Muscle layer of duodenum (tissue), 2 donors: ENCODE data around the gene ZFR2.

ENCODE experiments used
- H3K27ac ChIP-seq: one replicate; pipeline ENCODE4 v1.7.0; 2013; ENCODE audit warnings: mild to moderate bottlenecking, low read length
- H3K27me3 ChIP-seq: one replicate; pipeline ENCODE4 v1.7.0; 2013; ENCODE audit warnings: low read depth, mild to moderate bottlenecking, control low read depth, low read length
- H3K36me3 ChIP-seq, 2 donors: one replicate each; pipeline ENCODE4 v1.7.0; 2013; ENCODE audit warnings: low read length in 2 of 2, control low read depth in 1 of 2, mild to moderate bottlenecking in 1 of 2; ENCODE audit not compliant: insufficient read depth in 2 of 2, control insufficient read depth in 1 of 2
- H3K4me1 ChIP-seq, 2 donors: one replicate each; pipeline ENCODE4 v1.7.0; 2013; ENCODE audit warnings: low read length in 2 of 2, mild to moderate bottlenecking in 2 of 2, control low read depth in 1 of 2, moderate library complexity in 1 of 2; ENCODE audit not compliant: insufficient read depth in 2 of 2, control insufficient read depth in 1 of 2
- H3K4me3 ChIP-seq, 2 donors: one replicate each; pipeline ENCODE4 v1.7.0; 2013; ENCODE audit warnings: low read length in 2 of 2, low read depth in 1 of 2, mild to moderate bottlenecking in 1 of 2
- H3K9me3 ChIP-seq, 2 donors: one replicate each; pipeline ENCODE4 v1.7.0; 2013; ENCODE audit warnings: low read length in 2 of 2, control low read depth in 1 of 2, mild to moderate bottlenecking in 1 of 2; ENCODE audit not compliant: control insufficient read depth in 1 of 2
- donor health status: healthy.

The ZFR2 gene

DNA sequence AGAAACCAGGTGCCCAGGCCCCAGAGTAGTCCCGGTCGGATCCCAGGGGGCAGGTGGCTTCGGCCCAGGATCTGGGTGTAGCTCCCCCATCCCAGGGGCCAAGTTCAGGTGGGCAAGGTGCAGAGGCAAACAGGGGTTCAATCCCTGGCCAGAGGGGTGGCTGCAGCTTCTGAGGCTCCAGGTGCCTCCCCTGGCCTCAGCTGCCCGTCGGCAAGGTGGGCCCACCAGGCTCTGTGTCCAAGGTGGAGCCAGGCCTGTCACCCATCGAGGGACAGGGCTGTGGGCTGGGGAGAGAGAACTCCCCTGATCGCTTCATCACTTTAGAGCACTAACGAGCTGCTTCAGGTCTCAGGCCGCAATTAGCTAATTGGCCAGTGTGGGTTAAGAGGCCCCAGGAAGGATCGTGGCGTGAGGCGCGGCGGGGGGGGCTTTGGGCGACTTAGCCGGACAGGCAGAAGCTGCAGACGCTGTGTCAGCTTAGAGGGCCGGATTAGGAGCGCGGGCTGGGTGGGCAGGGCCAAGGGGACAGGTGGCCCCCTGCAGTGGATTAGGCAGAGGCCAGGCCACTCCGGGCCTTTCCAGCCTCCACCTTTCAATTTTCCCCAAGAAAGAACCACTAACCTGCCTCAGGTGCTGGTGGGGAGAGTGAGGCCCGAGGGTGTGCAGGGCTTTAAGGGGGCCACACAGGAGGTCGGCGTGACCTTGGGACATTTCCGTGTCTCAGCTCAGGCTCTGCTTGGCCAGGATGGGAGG is 94.0 kb downstream of the ZFR2 start:
- H3K36me3 ChIP-seq, result peaks cover 0 to 1% of the 10 kb centered on the region in 2 donors
- no peak overlapping the region for H3K4me3 ChIP-seq
- no peaks in the 10 kb centered on the region for H3K27me3 ChIP-seq
- H3K9me3 ChIP-seq, result no peaks in the 10 kb centered on the region
- no peaks in the 10 kb centered on the region for H3K4me1 ChIP-seq
- no peak overlapping the region for H3K27ac ChIP-seq

GRCh38 chr19:3773814-3774515 is 94.9 kb downstream of the ZFR2 start:
- peaks cover 0 to 8% of the 10 kb centered on the region in 2 donors for H3K36me3 ChIP-seq
- no peak overlapping the region for H3K27ac ChIP-seq
- H3K27me3 ChIP-seq, result no peaks in the 10 kb centered on the region
- no peak overlapping the region for H3K4me3 ChIP-seq
- no peaks in the 10 kb centered on the region for H3K4me1 ChIP-seq
- no peaks in the 10 kb centered on the region for H3K9me3 ChIP-seq

- Histone ChIP-seq H3K9me3 (no peaks in the 10 kb centered on the region), H3K27me3 (no peaks in the 10 kb centered on the region), H3K36me3 (peaks cover 6 to 28% of the 10 kb centered on the region in 2 donors), H3K4me1 (no peaks in the 10 kb centered on the region), H3K27ac (no peak within 1 kb of the TSS), H3K4me3 (no peak within 1 kb of the TSS)
These were observed 96.9 kb downstream of the ZFR2 start, which contains the start of gene RAX2 for GRCh38 chr19:3771906-3772455. RAX2 (minus strand) TSS chr19:3772228; CDS start chr19:3771742, 486 bp downstream.

- Histone ChIP-seq H3K4me3 (no peak overlapping the region), H3K27me3 (no peaks in the 10 kb centered on the region), H3K9me3 (no peaks in the 10 kb centered on the region), H3K4me1 (no peaks in the 10 kb centered on the region), H3K36me3 (peaks cover 9 to 36% of the 10 kb centered on the region in 2 donors), H3K27ac (no peak overlapping the region)
These were observed 97.6 kb downstream of the ZFR2 start for GRCh38 chr19:3771000-3771905.

DNA sequence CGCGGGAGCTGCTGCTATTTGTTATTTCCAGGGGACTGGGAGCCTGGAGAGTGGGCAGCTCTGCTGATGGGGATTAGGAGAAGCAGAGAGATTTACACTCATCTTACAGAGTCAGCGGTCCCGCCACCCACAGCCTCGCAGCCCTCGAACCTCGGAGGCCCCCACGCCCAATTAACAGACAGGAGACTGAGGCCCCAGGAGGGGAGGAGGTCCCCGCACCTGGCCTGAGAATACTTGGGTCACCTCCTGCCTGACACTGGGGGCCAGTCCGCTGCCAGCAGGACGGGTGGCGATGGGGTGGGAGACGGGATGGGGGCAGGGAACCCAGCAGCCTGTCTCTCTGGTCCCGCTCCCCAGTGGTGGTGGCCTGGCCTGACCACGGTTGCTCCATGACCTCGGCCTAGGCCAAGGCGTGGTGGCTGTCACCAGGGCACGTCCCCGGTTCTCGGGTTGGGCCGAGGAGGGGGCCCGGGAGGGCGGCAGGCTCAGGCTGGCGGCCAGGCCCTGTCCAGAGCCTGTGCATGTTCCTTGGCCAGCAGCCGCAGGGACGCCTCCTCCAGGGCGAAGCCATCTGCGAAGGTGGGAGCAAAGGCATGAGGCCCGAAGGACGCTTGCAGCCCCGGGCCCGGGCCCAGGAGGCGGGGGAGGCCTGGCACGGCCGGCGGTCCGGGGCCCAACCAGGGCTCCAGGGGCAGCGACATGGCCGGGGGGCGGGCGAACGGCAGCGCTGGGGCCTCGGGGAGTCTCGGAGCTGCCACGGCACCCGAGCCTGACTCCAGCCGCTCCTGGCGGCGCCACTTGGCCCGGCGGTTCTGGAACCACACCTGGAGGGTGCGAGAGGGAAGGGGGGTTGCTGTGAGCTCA is 98.5 kb downstream of the ZFR2 start:
- no peaks in the 10 kb centered on the region for H3K27me3 ChIP-seq
- H3K4me1 ChIP-seq, result no peaks in the 10 kb centered on the region
- H3K4me3 ChIP-seq, result no peak overlapping the region
- H3K27ac ChIP-seq, result no peak overlapping the region
- peaks cover 9 to 37% of the 10 kb centered on the region in 2 donors for H3K36me3 ChIP-seq
- no peaks in the 10 kb centered on the region for H3K9me3 ChIP-seq

- no peak overlapping the region for H3K27ac ChIP-seq
- no peaks in the 10 kb centered on the region for H3K27me3 ChIP-seq
- no peaks in the 10 kb centered on the region for H3K9me3 ChIP-seq
- H3K4me3 ChIP-seq, result no peak overlapping the region
- no peaks in the 10 kb centered on the region for H3K4me1 ChIP-seq
- peaks cover 14 to 42% of the 10 kb centered on the region in 2 donors for H3K36me3 ChIP-seq
These were observed 99.3 kb downstream of the ZFR2 start for GRCh38 chr19:3769494-3769893.

DNA sequence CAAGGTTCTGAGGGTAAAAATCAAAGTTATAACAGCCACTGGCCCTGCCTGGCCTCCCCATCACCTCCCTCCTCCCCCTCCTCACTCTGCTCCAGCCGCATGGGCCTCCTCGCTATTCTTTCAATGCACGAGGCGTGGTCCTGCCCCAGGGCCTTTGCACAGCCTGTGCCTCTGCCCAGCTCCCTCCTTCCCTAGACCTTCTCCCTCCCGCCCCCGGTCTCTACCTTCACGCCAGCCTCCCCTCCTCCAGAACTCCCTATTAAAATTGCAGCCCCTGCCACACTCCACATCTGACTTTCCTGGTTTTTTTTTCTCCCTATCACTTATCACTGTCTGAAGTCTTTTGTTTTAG is 100.1 kb downstream of the ZFR2 start:
- no peak overlapping the region for H3K27ac ChIP-seq
- no peaks in the 10 kb centered on the region for H3K4me1 ChIP-seq
- H3K4me3 ChIP-seq, result no peak overlapping the region
- no peaks in the 10 kb centered on the region for H3K27me3 ChIP-seq
- H3K36me3 ChIP-seq, result peaks cover 14 to 42% of the 10 kb centered on the region in 2 donors
- H3K9me3 ChIP-seq, result no peaks in the 10 kb centered on the region

GRCh38 chr19:3768015-3768747 is 100.7 kb downstream of the ZFR2 start:
- Histone ChIP-seq H3K36me3 (peaks cover 14 to 42% of the 10 kb centered on the region in 2 donors), H3K27me3 (no peaks in the 10 kb centered on the region), H3K27ac (no peak overlapping the region)

DNA sequence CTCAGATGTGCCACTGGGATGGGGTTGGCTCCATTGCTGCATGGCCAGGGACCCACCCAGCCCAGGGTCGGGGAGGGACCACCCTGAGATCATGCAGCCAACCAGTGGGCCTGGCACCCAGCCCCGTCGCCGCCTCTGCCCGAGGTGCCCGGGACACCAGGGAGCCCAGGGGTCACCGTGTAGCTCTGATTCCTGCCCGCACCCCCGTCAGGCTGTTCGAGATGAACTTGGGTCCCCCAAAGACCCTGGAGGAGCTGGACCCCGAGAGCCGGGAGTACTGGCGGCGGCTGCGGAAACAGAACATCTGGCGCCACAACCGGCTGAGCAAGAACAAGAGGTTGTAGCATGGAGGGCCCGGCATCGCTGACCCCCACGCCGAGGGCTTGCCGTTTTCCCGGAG is 101.8 kb downstream of the ZFR2 start:
- H3K9me3 ChIP-seq, result no peaks in the 10 kb centered on the region

More at GRCh38 chr19:3768015-3768747, 100.7 kb downstream of the ZFR2 start:
- H3K4me3 ChIP-seq, result no peak overlapping the region
- peaks cover 0 to 4% of the 10 kb centered on the region in 2 donors for H3K4me1 ChIP-seq
- H3K9me3 ChIP-seq, result no peaks in the 10 kb centered on the region

DNA sequence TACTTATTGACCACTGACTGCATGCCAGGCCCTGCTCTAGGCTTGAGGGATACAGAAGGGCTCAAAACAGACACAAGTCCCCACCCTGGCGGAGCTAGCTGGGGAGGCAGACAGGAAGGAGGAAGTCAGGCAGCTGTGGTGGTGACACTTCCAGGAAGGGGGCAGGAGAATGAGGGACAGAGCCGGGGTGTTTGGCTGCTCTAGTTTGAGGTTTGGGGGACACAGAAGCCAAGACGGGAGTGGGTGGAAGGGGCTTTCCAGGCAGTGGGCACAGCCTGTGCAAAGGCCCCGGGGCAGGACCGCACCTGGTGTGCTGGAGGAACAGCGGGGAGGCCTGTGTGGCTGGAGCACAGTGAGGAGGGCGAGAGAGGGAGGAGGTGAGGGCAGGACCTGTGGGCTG is 102.3 kb downstream of the ZFR2 start:
- H3K36me3 ChIP-seq, result peaks cover 14 to 42% of the 10 kb centered on the region in 2 donors
- H3K27me3 ChIP-seq, result no peaks in the 10 kb centered on the region
- H3K4me1 ChIP-seq, result peaks cover 3 to 12% of the 10 kb centered on the region in 2 donors
- H3K27ac ChIP-seq, result no peak overlapping the region
- no peaks in the 10 kb centered on the region for H3K9me3 ChIP-seq
- H3K4me3 ChIP-seq, result no peak overlapping the region

More for the DNA sequence above, 101.8 kb downstream of the ZFR2 start:
- H3K4me3 ChIP-seq, result no peak overlapping the region
- H3K36me3 ChIP-seq, result peaks cover 14 to 42% of the 10 kb centered on the region in 2 donors
- H3K27ac ChIP-seq, result no peak overlapping the region
- no peaks in the 10 kb centered on the region for H3K27me3 ChIP-seq
- H3K4me1 ChIP-seq, result peaks cover 0 to 7% of the 10 kb centered on the region in 2 donors
